Measurements from ENCODE around the gene FGF12.

FGF12 gene

DNA sequence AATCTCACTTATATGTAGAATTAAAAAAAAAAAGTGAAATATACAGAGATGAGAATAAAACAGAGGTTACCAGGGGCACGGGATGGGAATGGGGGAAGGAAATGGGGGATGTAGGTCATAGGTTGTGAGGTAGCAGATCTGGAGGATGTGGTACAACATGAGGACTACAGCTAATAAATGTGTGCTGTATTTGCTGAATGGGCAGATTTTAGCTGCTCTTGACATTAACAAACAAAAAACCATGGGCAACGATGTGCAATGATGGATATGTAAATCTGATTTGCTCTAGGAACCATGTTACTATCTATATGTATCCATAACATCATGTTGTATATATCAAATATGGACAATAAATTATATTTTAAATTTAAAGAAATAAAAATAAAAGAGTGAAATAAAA lies 87.4 kb downstream of the FGF12 start:
- no peak overlapping the region for H3K4me3 ChIP-seq (ENCODE audit: low read depth, low read length)
- in situ Hi-C loops (cut with HindIII; ENCODE audit: low sequenced_read_pairs): no loop called here
- DNase-seq (ENCODE audit: low read depth): no peak
- TF ChIP-seq CTCF (IDR thresholded peaks at IDR 0.05; ENCODE audit: low read depth, low read length, missing control alignments): no peak

DNA sequence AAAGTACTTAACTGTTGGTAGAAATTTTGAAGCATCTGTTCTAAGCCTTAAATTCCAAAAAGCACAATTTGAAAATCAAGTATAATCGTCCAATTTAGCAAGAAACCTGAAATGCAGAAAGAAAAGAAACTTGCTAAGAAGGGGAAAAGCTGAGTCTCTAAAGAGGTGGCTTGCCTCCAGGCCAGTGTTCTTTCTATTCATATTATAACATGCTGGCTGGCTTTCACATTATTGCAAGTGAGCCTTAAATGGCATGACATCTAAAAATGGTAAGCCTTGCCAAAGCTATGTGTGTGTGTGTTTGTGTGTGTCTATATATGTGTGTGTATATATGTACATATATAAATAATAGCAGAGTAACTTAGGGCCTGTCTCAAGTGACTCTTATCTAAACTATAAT lies 89.5 kb downstream of the FGF12 start:
- DNase-seq (ENCODE audit: low read depth): no peak
- TF ChIP-seq CTCF (IDR thresholded peaks at IDR 0.05; ENCODE audit: low read depth, low read length, missing control alignments): no peak
- in situ Hi-C loops (cut with HindIII; ENCODE audit: low sequenced_read_pairs): no loop called here
- no peak overlapping the region for H3K4me3 ChIP-seq (ENCODE audit: low read depth, low read length)

- TF ChIP-seq CTCF (IDR thresholded peaks at IDR 0.05; ENCODE audit: low read depth, low read length, missing control alignments): no peak
- no peak overlapping the region for H3K4me3 ChIP-seq (ENCODE audit: low read depth, low read length)
- in situ Hi-C loops (cut with HindIII; ENCODE audit: low sequenced_read_pairs): no loop called here
- no peak for DNase-seq (ENCODE audit: low read depth)
Observed at GRCh38 chr3:192636517-192637444, 90.6 kb downstream of the FGF12 start.

DNA sequence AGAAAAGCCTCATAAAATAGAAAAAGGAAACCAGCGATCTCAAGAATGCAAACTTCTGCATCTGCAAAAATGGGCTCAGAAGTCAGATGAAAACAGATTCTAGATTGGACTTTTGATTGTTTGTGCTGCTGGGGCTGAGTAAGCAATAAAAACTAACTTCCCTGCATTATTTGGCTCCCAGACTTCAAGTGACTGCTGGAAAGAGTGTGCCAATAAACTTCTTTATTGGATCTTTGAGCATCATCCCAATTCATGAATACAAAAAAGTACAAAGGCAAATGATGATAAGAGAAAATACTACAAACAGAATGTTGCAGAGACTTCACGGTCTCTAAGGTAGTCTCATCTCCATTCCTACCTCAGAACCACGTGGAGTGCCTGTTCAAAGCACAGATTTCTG lies 97.9 kb downstream of the FGF12 start:
- no peak for DNase-seq (ENCODE audit: low read depth)
- no peak overlapping the region for H3K4me3 ChIP-seq (ENCODE audit: low read depth, low read length)
- no peak for TF ChIP-seq CTCF (IDR thresholded peaks at IDR 0.05; ENCODE audit: low read depth, low read length, missing control alignments)
- in situ Hi-C loops (cut with HindIII; ENCODE audit: low sequenced_read_pairs): no loop called here

DNA sequence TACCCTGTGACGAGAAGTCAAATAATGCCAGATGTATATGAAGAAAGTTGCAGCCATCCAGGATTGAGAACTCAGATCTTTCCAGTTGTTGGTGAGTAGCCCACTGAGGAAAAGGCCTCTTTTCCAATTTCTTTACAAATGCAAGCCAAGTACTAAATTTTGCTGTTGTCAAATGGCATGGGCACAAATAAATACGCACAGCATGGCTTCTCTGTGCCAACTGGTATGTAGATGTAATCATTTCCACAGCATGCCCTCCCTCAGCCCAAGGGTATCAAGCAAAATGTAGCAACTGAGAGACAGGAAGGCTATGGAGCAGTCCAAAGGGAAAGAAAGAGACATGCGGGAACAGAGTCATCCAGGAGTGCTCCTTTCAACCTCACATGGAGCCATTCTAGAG lies 105.4 kb downstream of the FGF12 start:
- in situ Hi-C loops (cut with HindIII; ENCODE audit: low sequenced_read_pairs): no loop called here
- no peak for DNase-seq (ENCODE audit: low read depth)
- no peak for TF ChIP-seq CTCF (IDR thresholded peaks at IDR 0.05; ENCODE audit: low read depth, low read length, missing control alignments)
- H3K4me3 ChIP-seq (ENCODE audit: low read depth, low read length): no peak overlapping the region

DNA sequence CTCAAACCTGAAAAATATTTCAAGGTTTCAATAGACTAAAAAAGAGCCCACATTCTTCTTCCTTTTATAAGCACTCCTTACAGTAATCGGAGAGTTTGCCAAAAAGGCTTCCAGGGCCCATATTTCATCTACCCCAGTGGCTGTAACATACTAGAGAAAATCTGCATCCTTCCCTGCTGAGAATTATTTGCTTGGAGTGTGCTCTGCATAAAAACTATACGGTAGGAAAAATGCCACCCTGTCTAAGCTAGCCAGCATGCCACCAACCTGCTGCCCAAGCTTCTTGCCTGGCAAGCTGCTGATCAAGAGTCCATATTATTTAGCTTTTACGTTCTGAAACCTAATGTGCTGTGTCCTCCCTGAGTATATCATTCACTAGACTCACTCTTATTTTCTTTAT lies 107.1 kb downstream of the FGF12 start:
- no peak for DNase-seq (ENCODE audit: low read depth)
- no peak overlapping the region for H3K4me3 ChIP-seq (ENCODE audit: low read depth, low read length)
- no peak for TF ChIP-seq CTCF (IDR thresholded peaks at IDR 0.05; ENCODE audit: low read depth, low read length, missing control alignments)
- in situ Hi-C loops (cut with HindIII; ENCODE audit: low sequenced_read_pairs): no loop called here

All from astrocyte of the cerebellum (primary cell).